Effector memory CD4-positive, alpha-beta T cell (primary cell): ENCODE results near the gene OLIG1.

ENCODE experiments used
- DNase-seq, 3 donors: peaks; one replicate each; pipeline ENCODE4 v3.0.0-alpha.2; 2020
- H3K27ac ChIP-seq: 2 replicates; pipeline ENCODE4 v1.7.0; 2013; ENCODE audit warnings: mild to moderate bottlenecking, low read length, moderate library complexity; ENCODE audit not compliant: insufficient read depth, poor library complexity, severe bottlenecking
- H3K27me3 ChIP-seq: replicated peaks from 2 replicates; pipeline ENCODE4 v1.7.0; 2013; ENCODE audit warnings: mild to moderate bottlenecking, low read length; ENCODE audit not compliant: insufficient read depth, control insufficient read depth, poor library complexity, severe bottlenecking
- H3K36me3 ChIP-seq: 2 replicates; pipeline ENCODE4 v1.7.0; 2013; ENCODE audit warnings: mild to moderate bottlenecking, low read length, moderate library complexity; ENCODE audit not compliant: control insufficient read depth, insufficient read depth
- H3K4me1 ChIP-seq: 2 replicates; pipeline ENCODE4 v1.7.0; 2013; ENCODE audit warnings: low read length, mild to moderate bottlenecking; ENCODE audit not compliant: control insufficient read depth, insufficient read depth, poor library complexity, severe bottlenecking
- H3K4me3 ChIP-seq: 2 replicates; pipeline ENCODE4 v1.7.0; 2013; ENCODE audit warnings: low read length, low read depth, mild to moderate bottlenecking; ENCODE audit not compliant: insufficient read depth, poor library complexity, severe bottlenecking
- H3K9me3 ChIP-seq: 2 replicates; pipeline ENCODE4 v1.7.0; 2013; ENCODE audit warnings: mild to moderate bottlenecking, low read length, moderate library complexity; ENCODE audit not compliant: control insufficient read depth

OLIG1 gene

DNA sequence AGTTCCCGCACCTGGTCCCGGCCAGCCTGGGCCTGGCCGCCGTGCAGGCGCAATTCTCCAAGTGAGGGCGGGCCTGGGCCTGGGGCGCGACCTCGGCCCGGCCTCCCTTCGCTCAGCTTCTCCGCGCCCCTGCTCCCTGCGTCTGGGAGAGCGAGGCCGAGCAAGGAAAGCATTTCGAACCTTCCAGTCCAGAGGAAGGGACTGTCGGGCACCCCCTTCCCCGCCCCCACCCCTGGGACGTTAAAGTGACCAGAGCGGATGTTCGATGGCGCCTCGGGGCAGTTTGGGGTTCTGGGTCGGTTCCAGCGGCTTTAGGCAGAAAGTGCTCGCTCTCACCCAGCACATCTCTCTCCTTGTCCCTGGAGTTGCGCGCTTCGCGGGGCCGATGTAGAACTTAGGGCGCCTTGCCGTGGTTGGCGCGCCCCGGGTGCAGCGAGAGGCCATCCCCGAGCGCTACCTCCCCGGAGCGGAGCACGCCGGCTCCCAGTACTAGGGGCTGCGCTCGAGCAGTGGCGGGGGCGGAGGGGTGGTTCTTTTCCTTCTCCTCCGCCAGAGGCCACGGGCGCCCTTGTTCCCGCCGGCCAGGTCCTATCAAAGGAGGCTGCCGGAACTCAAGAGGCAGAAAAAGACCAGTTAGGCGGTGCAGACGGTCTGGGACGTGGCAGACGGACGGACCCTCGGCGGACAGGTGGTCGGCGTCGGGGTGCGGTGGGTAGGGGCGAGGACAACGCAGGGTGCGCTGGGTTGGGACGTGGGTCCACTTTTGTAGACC is 1.2 kb downstream of the OLIG1 start:
- Histone ChIP-seq H3K4me1 (peaks cover 18% of the 10 kb centered on the region), H3K27me3 (peaks cover 39% of the 10 kb centered on the region), H3K9me3 (no peaks in the 10 kb centered on the region), H3K27ac (no peak overlapping the region), H3K4me3 (peak overlapping the region; percentile 52), H3K36me3 (no peaks in the 10 kb centered on the region)
- no peak for DNase-seq

- H3K4me3 ChIP-seq = peak overlapping the region; percentile 52
- no peak for DNase-seq
Measured at GRCh38 chr21:33071770-33072306, 1.9 kb downstream of the OLIG1 start.

GRCh38 chr21:33073636-33074035 is 3.7 kb downstream of the OLIG1 start:
- H3K27ac ChIP-seq = no peak overlapping the region
- peaks cover 33% of the 10 kb centered on the region for H3K27me3 ChIP-seq
- H3K9me3 ChIP-seq = no peaks in the 10 kb centered on the region
- peaks cover 18% of the 10 kb centered on the region for H3K4me1 ChIP-seq
- DNase-seq = no peak
- no peak overlapping the region for H3K4me3 ChIP-seq
- no peaks in the 10 kb centered on the region for H3K36me3 ChIP-seq

More at GRCh38 chr21:33071770-33072306, 1.9 kb downstream of the OLIG1 start:
- H3K27ac ChIP-seq = no peak overlapping the region
- H3K9me3 ChIP-seq = no peaks in the 10 kb centered on the region
- peaks cover 18% of the 10 kb centered on the region for H3K4me1 ChIP-seq
- H3K27me3 ChIP-seq = peaks cover 39% of the 10 kb centered on the region
- H3K36me3 ChIP-seq = no peaks in the 10 kb centered on the region

- Histone ChIP-seq H3K4me3 (no peak overlapping the region), H3K4me1 (peaks cover 12% of the 10 kb centered on the region), H3K27ac (no peak overlapping the region), H3K9me3 (no peaks in the 10 kb centered on the region), H3K27me3 (peaks cover 22% of the 10 kb centered on the region), H3K36me3 (no peaks in the 10 kb centered on the region)
- no peak for DNase-seq
Measured at GRCh38 chr21:33075128-33075527, 5.2 kb downstream of the OLIG1 start.

DNA sequence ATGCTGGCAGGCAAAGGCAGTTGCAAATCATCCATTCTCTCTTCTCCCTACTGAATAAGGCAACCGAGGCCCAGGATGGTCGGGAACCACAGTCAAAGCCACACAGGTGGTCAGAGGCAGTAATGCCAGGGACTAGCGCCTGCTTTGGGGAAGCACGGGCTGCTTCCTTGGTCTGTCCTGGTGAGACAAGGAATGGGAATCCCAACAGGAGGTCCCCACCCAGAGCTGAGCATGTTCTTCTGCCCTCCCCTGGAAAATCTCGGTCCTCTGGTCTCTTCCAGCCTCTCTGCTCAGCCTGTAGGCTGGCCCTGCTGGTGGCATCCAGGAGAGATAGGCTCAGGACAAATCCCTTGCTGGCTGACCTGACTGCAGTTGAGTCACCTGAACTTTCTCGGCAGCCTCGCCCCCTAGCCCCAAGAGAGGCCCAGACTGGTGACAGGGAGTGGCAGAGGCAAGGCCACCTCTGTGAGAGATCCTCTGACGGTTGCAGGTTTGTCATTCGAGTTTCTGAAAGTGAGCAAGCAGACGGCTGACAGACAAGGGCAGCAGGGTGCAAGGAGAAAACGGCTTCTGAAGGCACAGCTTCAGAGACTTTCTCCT is 5.8 kb downstream of the OLIG1 start:
- H3K4me3 ChIP-seq = no peak overlapping the region
- no peaks in the 10 kb centered on the region for H3K36me3 ChIP-seq
- H3K9me3 ChIP-seq = no peaks in the 10 kb centered on the region
- no peak overlapping the region for H3K27ac ChIP-seq
- no peak for DNase-seq
- H3K4me1 ChIP-seq = peaks cover 9% of the 10 kb centered on the region
- H3K27me3 ChIP-seq = peaks cover 20% of the 10 kb centered on the region

- Histone ChIP-seq H3K27ac (no peak overlapping the region), H3K4me1 (no peaks in the 10 kb centered on the region), H3K27me3 (peaks cover 10% of the 10 kb centered on the region), H3K4me3 (no peak overlapping the region), H3K36me3 (no peaks in the 10 kb centered on the region), H3K9me3 (no peaks in the 10 kb centered on the region)
- no peak for DNase-seq
Measured at GRCh38 chr21:33076600-33077329, 6.8 kb downstream of the OLIG1 start.

DNA sequence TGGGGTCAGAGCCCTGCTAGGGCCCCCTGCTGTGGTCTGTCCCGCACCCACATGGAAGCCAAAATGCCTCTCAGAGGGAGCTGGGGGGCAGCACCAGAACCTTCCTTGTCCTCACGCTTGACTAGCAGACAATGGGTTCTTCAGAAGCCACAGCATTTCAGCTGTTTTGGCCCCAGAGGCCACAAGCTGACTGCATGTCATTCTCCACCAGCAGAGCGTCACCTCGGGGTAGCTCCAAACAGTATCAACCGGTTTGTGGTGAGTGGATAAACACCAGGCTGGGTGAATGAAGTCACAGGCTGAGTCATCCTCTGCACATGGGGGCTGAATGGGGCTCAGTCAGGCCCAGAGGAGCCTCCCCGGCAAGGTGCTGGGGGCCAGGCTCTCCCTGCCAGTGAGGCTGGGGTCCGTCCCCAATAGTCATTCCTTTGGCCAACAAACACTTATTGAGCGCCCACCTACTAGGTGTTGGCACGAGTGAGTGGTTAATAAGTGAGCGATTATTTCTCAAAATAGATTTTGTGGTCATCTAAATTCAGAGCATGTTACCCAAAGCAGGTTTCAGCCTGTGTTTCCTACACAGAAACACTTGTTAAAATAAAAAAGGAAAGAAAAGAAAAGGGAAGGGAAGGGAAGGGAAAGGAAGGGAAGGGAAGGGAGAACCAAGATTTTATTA is 9.1 kb downstream of the OLIG1 start:
- Histone ChIP-seq H3K27ac (no peak overlapping the region), H3K27me3 (no peaks in the 10 kb centered on the region), H3K9me3 (no peaks in the 10 kb centered on the region), H3K4me1 (no peaks in the 10 kb centered on the region), H3K36me3 (no peaks in the 10 kb centered on the region), H3K4me3 (no peak overlapping the region)
- no peak for DNase-seq

GRCh38 chr21:33080376-33080775 is 10.4 kb downstream of the OLIG1 start:
- Histone ChIP-seq H3K36me3 (no peaks in the 10 kb centered on the region), H3K27ac (no peak overlapping the region), H3K9me3 (no peaks in the 10 kb centered on the region), H3K4me1 (no peaks in the 10 kb centered on the region), H3K27me3 (no peaks in the 10 kb centered on the region), H3K4me3 (no peak overlapping the region)
- DNase-seq = no peak

DNA sequence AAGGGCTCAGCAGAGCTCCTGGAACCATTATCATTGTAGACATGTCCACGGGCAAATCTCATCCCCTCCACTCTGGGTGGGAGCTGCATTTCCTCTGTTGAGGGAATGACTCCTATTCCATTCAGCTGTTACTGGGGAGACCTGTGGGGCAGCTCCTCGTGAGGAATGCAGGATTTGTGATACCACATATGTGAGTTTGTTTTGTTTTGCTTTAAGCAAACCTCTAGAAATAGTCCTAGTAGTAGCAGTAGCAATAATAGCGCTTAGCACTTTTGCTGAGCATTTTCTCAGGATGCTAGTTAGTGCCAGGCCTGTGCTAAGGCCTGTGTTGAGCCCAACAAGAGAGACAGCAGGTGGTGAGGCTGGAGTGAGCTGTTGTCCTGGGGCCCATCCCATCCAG is 10.8 kb downstream of the OLIG1 start:
- Histone ChIP-seq H3K27me3 (no peaks in the 10 kb centered on the region), H3K4me3 (no peak overlapping the region), H3K9me3 (no peaks in the 10 kb centered on the region), H3K4me1 (no peaks in the 10 kb centered on the region), H3K36me3 (no peaks in the 10 kb centered on the region), H3K27ac (no peak overlapping the region)
- DNase-seq = no peak
